Rectal smooth muscle tissue (tissue), 1 donor: Measurements from ENCODE around the gene PERM1.
"Not testable (repeated sequence)": the region's sequence is repeated elsewhere in the genome, so short reads cannot be mapped to it uniquely, and the experiment has no call there.

Experiments
- H3K27ac ChIP-seq: one replicate; pipeline ENCODE4 v1.7.0; 2013; ENCODE audit warnings: low read depth, low read length, inconsistent platforms
- H3K27me3 ChIP-seq: one replicate; pipeline ENCODE4 v1.7.0; 2013; ENCODE audit warnings: low read length; ENCODE audit not compliant: control insufficient read depth, insufficient read depth
- H3K36me3 ChIP-seq: one replicate; pipeline ENCODE4 v1.7.0; 2013; ENCODE audit warnings: low read length; ENCODE audit not compliant: control insufficient read depth, insufficient read depth
- H3K4me1 ChIP-seq: one replicate; pipeline ENCODE4 v1.7.0; 2013; ENCODE audit warnings: low read length; ENCODE audit not compliant: control insufficient read depth, insufficient read depth
- H3K4me3 ChIP-seq: one replicate; pipeline ENCODE4 v1.7.0; 2013; ENCODE audit warnings: low read length
- H3K9ac ChIP-seq: one replicate; pipeline ENCODE4 v1.7.0; 2013; ENCODE audit warnings: low read length

Gene PERM1

DNA sequence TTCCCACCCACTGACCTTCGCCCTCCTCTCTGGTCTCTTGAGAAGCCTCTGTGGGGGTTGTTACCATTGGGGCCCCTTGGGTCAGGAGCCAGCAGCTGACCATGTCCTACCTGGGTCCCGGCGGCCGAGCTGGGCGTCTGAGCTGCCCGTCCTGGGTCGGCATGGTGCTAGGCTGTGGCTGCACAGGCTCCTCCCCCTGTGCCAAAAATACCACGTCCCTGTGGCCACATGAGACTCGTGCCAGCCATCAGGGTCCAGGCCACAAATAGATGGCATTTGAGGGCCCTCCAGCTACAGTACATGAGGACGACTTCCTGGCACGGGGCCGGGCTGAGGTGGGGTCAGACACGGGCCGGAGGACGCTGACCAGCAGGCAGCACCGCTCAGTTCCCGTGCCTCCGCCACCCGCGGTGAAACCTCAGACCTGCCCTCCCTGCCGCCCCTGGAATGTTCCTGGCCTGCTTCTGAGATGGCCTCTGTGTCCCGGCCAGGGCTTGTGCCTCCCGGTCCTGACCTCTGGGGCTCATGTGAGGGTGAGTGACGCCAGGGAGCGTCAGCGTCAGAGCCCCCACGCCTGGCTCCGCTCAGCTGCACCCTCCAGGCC, at the start of gene PERM1:
TSS of gene PERM1 (minus strand) at position 139 of the 604 bp plus-strand sequence. CDS start 1,064 bp downstream, outside the sequence.
- no peak within 1 kb of the TSS for H3K9ac ChIP-seq
- H3K27me3 ChIP-seq = peaks cover 3% of the 10 kb centered on the region
- no peaks in the 10 kb centered on the region for H3K36me3 ChIP-seq
- no peak within 1 kb of the TSS for H3K4me3 ChIP-seq
- no peaks in the 10 kb centered on the region for H3K4me1 ChIP-seq
- H3K27ac ChIP-seq = no peak within 1 kb of the TSS

DNA sequence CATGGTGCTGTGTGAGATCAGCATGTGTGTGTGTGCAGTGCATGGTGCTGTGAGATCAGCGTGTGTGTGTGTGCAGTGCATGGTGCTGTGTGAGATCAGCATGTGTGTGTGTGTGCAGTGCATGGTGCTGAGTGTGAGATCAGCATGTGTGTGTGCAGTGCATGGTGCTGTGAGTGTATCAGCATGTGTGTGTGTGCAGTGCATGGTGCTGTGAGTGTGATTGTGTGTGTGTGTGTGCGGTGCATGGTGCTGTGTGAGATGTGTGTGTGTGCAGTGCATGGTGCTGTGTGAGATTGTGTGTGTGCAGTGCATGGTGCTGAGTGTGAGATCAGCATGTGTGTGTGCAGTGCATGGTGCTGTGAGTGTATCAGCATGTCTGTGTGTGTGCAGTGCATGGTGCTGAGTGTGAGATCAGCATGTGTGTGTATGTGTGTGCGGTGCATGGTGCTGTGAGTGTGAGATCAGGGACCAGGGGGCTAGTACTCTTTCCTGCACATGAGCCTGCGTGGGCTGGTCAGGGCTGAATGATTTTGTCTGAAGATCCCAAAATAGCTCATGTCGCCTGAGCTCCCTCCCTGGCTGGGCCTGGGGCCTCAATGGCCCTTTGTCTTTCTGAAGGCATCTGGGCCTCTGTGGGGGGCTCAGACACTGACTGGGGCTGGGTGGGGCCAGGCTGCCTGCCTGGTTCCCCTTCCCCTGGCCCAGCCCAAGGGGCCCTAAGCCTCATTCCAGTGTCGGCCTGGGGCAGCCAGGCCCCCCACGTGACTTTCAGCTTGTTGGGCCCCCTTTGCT, 49.2 kb upstream of the PERM1 start:
- not testable (repeated sequence) for H3K27ac ChIP-seq, H3K4me1 ChIP-seq, H3K36me3 ChIP-seq, H3K4me3 ChIP-seq, H3K9ac ChIP-seq, H3K27me3 ChIP-seq

DNA sequence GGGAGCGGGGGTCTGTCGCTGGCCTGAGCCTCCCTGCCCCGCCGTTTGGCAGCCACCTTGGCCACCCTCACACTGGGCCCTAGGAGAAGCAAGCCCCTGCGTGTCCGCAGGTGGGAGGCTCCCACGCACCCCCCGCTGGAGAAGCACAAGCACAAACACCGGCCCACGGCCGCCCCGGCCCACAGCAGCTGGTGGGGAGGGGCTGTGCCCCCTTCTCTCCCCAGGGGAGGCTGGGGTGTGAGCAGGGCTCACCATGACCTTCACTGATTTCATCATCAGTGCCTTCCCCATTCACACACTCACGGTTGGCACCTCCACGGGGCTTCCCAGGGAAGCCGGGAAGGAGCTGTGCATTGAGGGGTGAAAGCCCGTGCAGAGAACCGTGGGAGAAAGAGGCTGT, 45.9 kb upstream of the PERM1 start:
- no peak overlapping the region for H3K27ac ChIP-seq
- no peaks in the 10 kb centered on the region for H3K4me1 ChIP-seq
- peaks cover 9% of the 10 kb centered on the region for H3K27me3 ChIP-seq

DNA sequence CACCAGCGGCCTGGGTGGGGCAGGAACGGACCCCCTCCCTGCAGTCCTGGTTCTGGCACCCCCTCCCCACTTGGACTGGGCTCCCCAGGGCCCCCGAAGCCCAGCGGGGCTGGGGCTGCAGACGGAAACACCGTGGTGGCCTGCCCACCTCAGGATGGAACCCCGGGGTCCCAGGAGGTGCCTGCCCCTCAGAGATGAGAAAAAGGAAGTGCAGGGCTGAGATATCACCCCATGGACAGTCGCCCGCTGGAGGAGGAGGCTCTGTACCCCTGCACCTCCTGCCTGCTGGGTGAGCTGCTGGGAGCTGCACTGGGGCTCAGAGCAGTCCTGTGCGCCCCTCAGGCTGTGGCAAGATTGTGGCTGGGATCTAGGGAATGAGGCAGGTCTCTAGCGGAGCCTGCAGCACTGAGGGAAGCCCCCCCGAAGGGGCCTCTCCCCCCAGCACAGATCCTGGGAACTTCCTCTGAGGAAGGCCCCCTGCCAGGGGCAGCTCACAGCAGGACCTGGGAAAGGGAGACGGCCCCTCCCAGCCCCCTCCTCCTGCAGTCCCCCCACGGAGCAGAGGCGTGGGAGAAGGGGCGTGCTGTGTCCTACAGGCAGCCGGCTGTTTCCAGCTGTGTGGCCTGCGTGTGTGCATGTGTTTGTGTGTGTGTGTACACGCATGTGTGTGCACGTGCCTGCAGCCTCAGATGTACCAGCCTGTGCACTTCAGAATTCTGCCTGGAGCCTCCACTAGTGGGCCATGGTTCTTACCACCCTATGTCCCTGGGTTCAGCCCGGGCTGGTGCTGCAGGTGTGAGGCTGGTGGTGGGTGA, 44.9 kb upstream of the PERM1 start:
- Histone ChIP-seq H3K4me3 (no peak overlapping the region), H3K4me1 (no peaks in the 10 kb centered on the region), H3K27ac (no peak overlapping the region), H3K27me3 (peaks cover 2% of the 10 kb centered on the region), H3K36me3 (no peaks in the 10 kb centered on the region), H3K9ac (no peak overlapping the region)

More for the DNA sequence above, 45.9 kb upstream of the PERM1 start:
- Histone ChIP-seq H3K4me3 (no peak overlapping the region), H3K36me3 (no peaks in the 10 kb centered on the region), H3K9ac (no peak overlapping the region)

GRCh38 chr1:1025730-1026129, 43.8 kb upstream of the PERM1 start:
- no peaks in the 10 kb centered on the region for H3K4me1 ChIP-seq
- H3K36me3 ChIP-seq = no peaks in the 10 kb centered on the region
- H3K9ac ChIP-seq = no peak overlapping the region
- H3K4me3 ChIP-seq = no peak overlapping the region
- H3K27ac ChIP-seq = no peak overlapping the region
- H3K27me3 ChIP-seq = no peaks in the 10 kb centered on the region

DNA sequence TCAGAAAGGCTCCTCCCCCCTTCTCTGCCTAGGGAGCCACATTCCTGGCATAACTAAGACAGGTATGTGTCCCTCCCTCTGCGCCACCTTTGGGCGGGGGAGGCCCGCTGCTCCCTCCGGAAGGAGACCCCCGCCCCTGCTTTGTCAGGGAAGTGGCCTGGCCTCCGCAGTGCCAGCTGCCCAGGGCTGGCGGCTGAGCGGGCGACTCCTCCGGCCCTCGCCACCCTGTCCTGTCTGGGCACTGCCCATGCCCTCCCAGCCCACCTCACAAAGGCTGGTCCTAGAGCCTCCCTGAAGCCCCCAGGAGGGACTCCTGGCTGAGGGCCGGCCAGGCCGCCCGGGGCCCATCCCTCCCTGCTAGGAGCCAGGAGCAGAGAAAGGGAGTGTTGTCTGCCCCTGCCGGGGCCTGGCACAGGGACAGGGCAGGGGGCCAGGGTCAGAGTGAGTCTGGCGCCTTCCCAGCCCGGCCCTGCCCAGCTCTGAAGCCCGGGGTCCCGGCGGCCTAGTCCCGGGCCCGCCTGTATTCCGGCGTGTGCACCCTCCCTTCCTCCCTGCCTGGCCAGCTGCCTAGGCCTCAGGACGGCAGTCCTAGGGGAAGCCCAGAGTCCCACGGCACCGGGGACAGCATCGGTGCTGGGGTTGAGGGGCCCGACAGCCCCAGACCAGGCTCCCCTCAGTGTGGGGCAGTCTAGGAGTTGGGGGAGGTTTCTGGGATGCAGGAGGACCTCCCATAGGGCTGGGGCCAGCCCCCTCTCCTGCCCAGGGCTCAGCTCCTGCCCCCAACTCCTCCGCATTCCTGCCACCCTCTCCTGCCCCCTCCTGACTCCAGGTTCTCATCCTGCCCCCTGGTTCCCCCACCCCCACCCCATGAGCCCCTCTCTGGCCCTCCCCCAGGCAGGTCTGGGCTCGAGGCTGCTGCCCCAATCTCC, 43.1 kb upstream of the PERM1 start:
- Histone ChIP-seq H3K36me3 (no peaks in the 10 kb centered on the region), H3K27ac (no peak overlapping the region), H3K9ac (no peak overlapping the region), H3K4me1 (no peaks in the 10 kb centered on the region), H3K4me3 (no peak overlapping the region), H3K27me3 (no peaks in the 10 kb centered on the region)

DNA sequence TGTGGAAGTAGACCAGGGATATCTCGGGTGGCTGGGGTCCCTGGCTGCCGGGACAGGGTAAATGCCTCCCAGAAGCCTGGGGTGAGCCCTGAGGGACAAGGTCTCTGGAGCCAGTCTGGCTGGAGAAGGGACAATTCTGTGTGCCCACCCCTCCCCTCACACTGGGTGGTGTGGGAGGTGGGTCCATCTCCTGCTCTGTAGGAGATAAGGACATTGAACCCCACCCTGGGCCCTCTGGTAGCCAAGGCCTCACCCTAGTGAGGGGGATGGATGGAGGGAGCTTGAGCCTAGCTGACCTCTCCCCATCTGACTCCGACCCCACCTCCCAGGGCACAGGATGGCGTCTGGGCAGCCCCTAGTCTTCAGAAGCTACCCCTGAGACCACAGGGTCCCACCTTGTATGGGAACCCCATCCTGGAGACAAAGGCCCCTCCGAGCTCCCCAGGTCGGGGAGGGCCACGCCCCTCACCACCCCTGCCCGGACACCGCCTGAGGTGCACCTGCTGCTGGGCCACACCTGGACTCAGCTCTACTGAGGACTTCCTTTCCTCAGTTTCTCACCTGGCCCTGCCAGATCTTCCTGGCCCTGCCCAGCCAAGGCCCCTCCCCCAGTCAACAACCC, 42.4 kb upstream of the PERM1 start:
- no peak overlapping the region for H3K9ac ChIP-seq
- H3K27ac ChIP-seq = no peak overlapping the region
- H3K27me3 ChIP-seq = no peaks in the 10 kb centered on the region
- H3K36me3 ChIP-seq = no peaks in the 10 kb centered on the region
- no peak overlapping the region for H3K4me3 ChIP-seq
- no peaks in the 10 kb centered on the region for H3K4me1 ChIP-seq

- Histone ChIP-seq H3K36me3 (no peaks in the 10 kb centered on the region), H3K4me1 (no peaks in the 10 kb centered on the region), H3K9ac (no peak overlapping the region), H3K27me3 (no peaks in the 10 kb centered on the region), H3K27ac (no peak overlapping the region), H3K4me3 (no peak overlapping the region)
Measured at GRCh38 chr1:1023700-1024099, 41.8 kb upstream of the PERM1 start.

DNA sequence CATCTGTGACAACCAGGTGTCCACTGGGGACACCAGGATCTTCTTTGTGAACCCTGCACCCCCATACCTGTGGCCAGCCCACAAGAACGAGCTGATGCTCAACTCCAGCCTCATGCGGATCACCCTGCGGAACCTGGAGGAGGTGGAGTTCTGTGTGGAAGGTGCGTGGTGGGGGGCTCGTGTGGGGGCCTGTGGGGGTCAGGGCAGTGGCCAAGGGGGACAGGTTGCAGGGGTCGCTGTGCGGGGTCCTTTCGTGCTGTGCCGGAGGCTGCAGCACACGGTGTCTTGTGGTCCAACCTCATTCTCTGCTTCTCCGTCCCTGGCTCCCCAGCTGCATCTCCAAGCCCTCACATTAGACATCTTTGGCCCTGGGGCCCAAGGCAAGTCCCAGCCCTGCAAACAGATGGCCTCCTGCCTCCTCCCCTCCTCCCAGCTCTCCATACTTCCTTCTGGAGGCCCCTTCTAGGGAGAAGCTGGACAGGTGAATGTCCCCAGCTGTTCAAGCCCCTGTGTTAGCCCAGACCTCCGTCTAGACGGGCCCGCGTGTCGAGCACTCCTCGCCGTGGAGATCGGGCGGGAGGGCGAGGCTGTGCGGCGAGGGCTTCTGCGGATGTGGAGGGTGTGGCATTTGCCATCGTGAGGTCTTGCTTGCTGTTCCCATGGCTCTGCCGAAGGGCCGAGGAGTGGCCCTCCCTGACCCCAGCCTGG, 40.6 kb upstream of the PERM1 start:
- Histone ChIP-seq H3K4me1 (no peaks in the 10 kb centered on the region), H3K27ac (no peak overlapping the region), H3K36me3 (no peaks in the 10 kb centered on the region), H3K9ac (no peak overlapping the region), H3K4me3 (no peak overlapping the region), H3K27me3 (no peaks in the 10 kb centered on the region)

- Histone ChIP-seq H3K4me1 (no peaks in the 10 kb centered on the region), H3K9ac (no peak overlapping the region), H3K36me3 (no peaks in the 10 kb centered on the region), H3K4me3 (no peak overlapping the region), H3K27me3 (no peaks in the 10 kb centered on the region), H3K27ac (no peak overlapping the region)
Measured at GRCh38 chr1:1021920-1022259, 40.0 kb upstream of the PERM1 start.
